ENCODE data around the gene KCNC1.

GRCh38 chr11:17748044-17748443 is 13.5 kb downstream of the KCNC1 start:
- TF ChIP-seq POLR2A (IDR thresholded peaks at IDR 0.05; ENCODE audit: low read depth) (no peak), POLR2AphosphoS5 (IDR thresholded peaks at IDR 0.05) (no peak)

All from esophagus muscularis mucosa (tissue), 2 donors.